IMR-90 (cell line): ENCODE results near the gene PPBP.

Experiments used
- CEBPB ChIP-seq: IDR thresholded peaks from 2 replicates; pipeline ENCODE4 v1.6.1; 2012; ENCODE audit warnings: low read depth, low read length, improper control_type of control experiment
- MAFK ChIP-seq: IDR thresholded peaks from 2 replicates; pipeline ENCODE4 v1.6.1; 2012; ENCODE audit warnings: low read depth, low read length, improper control_type of control experiment
- MAZ ChIP-seq: IDR thresholded peaks from 2 replicates; pipeline ENCODE4 v1.6.1; 2012; ENCODE audit warnings: low read depth, mild to moderate bottlenecking, low read length, improper control_type of control experiment, moderate library complexity, borderline replicate concordance
- MXI1 ChIP-seq: IDR thresholded peaks from 2 replicates; pipeline ENCODE4 v1.6.1; 2012; ENCODE audit warnings: low read depth, mild to moderate bottlenecking, low read length, moderate library complexity, borderline replicate concordance
- POLR2A ChIP-seq: IDR thresholded peaks from 2 replicates; pipeline ENCODE4 v1.6.1; 2012; ENCODE audit warnings: mild to moderate bottlenecking, low read depth, low read length
- TF ChIP-seq, protein P1 (sequence below): conservative IDR thresholded peaks from 2 replicates; pipeline ENCODE4 v1.5.1; 2012; ENCODE audit warnings: mild to moderate bottlenecking, low read depth, low read length, improper control_type of control experiment
- TF ChIP-seq, protein P2 (sequence below): fragments of 150-350 bp; IDR thresholded peaks from 2 replicates; pipeline ENCODE4 v1.6.1; 2017; ENCODE audit warnings: mild to moderate bottlenecking, antibody characterized with exemption, low read length, low read depth

GRCh38 chr4:73989031-73989430, 1.0 kb upstream of the PPBP start:
- TF ChIP-seq MXI1 (no peak), CEBPB (no peak), POLR2A (no peak), MAZ (no peak), MAFK (no peak)
- TF ChIP-seq, protein P1, sequence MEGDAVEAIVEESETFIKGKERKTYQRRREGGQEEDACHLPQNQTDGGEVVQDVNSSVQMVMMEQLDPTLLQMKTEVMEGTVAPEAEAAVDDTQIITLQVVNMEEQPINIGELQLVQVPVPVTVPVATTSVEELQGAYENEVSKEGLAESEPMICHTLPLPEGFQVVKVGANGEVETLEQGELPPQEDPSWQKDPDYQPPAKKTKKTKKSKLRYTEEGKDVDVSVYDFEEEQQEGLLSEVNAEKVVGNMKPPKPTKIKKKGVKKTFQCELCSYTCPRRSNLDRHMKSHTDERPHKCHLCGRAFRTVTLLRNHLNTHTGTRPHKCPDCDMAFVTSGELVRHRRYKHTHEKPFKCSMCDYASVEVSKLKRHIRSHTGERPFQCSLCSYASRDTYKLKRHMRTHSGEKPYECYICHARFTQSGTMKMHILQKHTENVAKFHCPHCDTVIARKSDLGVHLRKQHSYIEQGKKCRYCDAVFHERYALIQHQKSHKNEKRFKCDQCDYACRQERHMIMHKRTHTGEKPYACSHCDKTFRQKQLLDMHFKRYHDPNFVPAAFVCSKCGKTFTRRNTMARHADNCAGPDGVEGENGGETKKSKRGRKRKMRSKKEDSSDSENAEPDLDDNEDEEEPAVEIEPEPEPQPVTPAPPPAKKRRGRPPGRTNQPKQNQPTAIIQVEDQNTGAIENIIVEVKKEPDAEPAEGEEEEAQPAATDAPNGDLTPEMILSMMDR: no peak
- TF ChIP-seq, protein P2, sequence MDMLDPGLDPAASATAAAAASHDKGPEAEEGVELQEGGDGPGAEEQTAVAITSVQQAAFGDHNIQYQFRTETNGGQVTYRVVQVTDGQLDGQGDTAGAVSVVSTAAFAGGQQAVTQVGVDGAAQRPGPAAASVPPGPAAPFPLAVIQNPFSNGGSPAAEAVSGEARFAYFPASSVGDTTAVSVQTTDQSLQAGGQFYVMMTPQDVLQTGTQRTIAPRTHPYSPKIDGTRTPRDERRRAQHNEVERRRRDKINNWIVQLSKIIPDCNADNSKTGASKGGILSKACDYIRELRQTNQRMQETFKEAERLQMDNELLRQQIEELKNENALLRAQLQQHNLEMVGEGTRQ: no peak
